Measurements from ENCODE around the gene TLR9. TPM values are rescaled to one million over a fixed set of nuclear protein-coding genes. Genes with fewer than 3 reads are reported as not detected.

The TLR9 gene
- total RNA-seq, 1 experiment from 2014 or later, result not detected

DNA sequence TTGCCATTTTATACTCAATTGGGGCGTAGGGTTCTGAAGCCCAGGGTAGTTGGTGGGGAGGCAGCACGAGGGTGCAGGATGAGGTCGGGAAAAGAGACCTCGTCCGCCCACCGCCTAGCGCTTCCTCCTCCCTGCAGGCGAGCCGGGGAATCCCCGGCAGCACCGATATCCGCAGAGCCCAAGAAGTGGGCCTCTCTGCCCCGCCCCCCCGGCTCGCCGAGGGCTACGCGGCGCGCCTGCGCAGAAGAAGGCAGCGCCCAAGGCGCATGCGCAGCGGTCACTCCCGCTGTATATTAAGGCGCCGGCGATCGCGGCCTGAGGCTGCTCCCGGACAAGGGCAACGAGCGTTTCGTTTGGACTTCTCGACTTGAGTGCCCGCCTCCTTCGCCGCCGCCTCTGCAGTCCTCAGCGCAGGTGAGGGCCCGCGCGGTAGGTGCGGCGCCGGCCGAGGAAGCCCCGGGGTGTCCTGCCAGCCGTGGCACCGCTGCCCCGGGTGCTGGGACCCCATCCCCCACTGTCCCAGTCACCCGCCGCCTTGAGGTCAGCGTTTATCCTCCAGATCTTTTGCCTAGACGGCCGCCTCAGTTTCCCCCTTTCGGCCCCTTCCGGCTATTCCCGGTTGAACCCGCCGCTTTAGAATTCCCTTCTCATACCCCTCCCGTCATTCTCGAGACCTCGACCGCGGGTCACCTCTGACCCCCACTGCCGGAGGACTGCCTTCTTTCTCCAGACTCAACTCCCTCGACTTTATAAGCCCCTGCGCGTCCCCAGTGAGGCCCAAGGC lies 27.4 kb downstream of the TLR9 start, which contains the start of gene ALAS1:
Gene ALAS1 (plus strand): TSS at position 319 of the 784 bp plus-strand sequence. CDS start 1,082 bp downstream, outside the sequence.
- Histone ChIP-seq H3K9me3 (ENCODE audit: control insufficient read depth, low read depth, low read length) (no peaks in the 10 kb centered on the region), H3K23me2 (ENCODE audit: insufficient read length, low read depth, low read length, poor library complexity, severe bottlenecking) (peaks cover 7% of the 10 kb centered on the region), H2BK120ac (ENCODE audit: low read depth, low read length, poor library complexity, severe bottlenecking) (no peak within 1 kb of the TSS), H2BK15ac (ENCODE audit: low read depth, low read length) (no peak within 1 kb of the TSS), H3K27ac (ENCODE audit: insufficient read length, low read depth, low read length) (no peak within 1 kb of the TSS), H3K79me1 (ENCODE audit: insufficient read depth, low read depth, low read length, poor library complexity, severe bottlenecking) (no peaks in the 10 kb centered on the region), H4K91ac (ENCODE audit: insufficient read length, low read depth, low read length) (no peak within 1 kb of the TSS), H3K79me2 (ENCODE audit: insufficient read depth, low read length) (no peaks in the 10 kb centered on the region), H3K4me2 (ENCODE audit: insufficient read depth, insufficient read length, low read length) (peak within 1 kb of the TSS; percentile 82), H4K5ac (ENCODE audit: insufficient read length, low read depth, low read length) (no peak within 1 kb of the TSS), H3K23ac (ENCODE audit: insufficient read length, low read depth, low read length) (no peak within 1 kb of the TSS), H3T11ph (ENCODE audit: low read length) (no peak within 1 kb of the TSS), H3K18ac (ENCODE audit: insufficient read length, low read depth, low read length) (peak within 1 kb of the TSS; percentile 16), H2BK12ac (ENCODE audit: insufficient read length, low read depth, low read length) (no peak within 1 kb of the TSS), H3K14ac (ENCODE audit: insufficient read depth, low read length) (peak within 1 kb of the TSS; percentile 28; the same call in 1 of the 2 replicates), H3K4ac (ENCODE audit: low read depth, low read length) (no peak within 1 kb of the TSS), H2BK5ac (ENCODE audit: insufficient read length, low read length) (no peak within 1 kb of the TSS), H3K9ac (ENCODE audit: extremely low read depth, insufficient read length, low read length) (peak within 1 kb of the TSS; percentile 58), H4K8ac (replicated peaks; ENCODE audit: insufficient read length, low read depth, low read length) (no peak within 1 kb of the TSS), H3K4me1 (ENCODE audit: insufficient read depth, low read length) (no peaks in the 10 kb centered on the region), H4K20me1 (ENCODE audit: control insufficient read depth, insufficient read depth, insufficient read length) (no peaks in the 10 kb centered on the region), H2BK20ac (ENCODE audit: low read depth, low read length, poor library complexity, severe bottlenecking) (no peak within 1 kb of the TSS), H3K56ac (ENCODE audit: insufficient read length, low read depth, low read length) (no peak within 1 kb of the TSS), H3K27me3 (ENCODE audit: insufficient read depth, low read length) (no peaks in the 10 kb centered on the region; the same call in 1 of the 2 replicates), H2AFZ (ENCODE audit: low read length) (no peak within 1 kb of the TSS), H2AK5ac (ENCODE audit: insufficient read length, low read length) (no peak within 1 kb of the TSS)
- Mint-ChIP-seq H3K4me1 (peaks cover 16 to 17% of the 10 kb centered on the region in 2 experiments), H3K36me3 (ENCODE audit: insufficient read depth in 1 of 3, low read depth in 3 of 3) (peaks cover 12 to 38% (median 32%) of the 10 kb centered on the region in 3 experiments; a peak in 6 of 7 replicates), H3K27me3 (ENCODE audit: low read depth) (peaks cover 5% of the 10 kb centered on the region), H3K27ac (peak within 1 kb of the TSS in 2 of 3 experiments; percentile 94 to 95; a peak in 4 of 7 replicates), H3K9me3 (no peaks in the 10 kb centered on the region), H3K4me3 (peak within 1 kb of the TSS; percentile 98 to 99)
- TF ChIP-seq CTCF (conservative IDR thresholded peaks at IDR 0.05), result peak; percentile 41; the same call in 2 of the 3 replicates
- DNase-seq, result peak; percentile 95
- WGBS (ENCODE audit: extremely low coverage, insufficient read length, low lambda C conversion rate), result no CpG with 5 or more reads among the region's 71 CpGs
